HG02852 (cell line): ENCODE results near the gene PRKG1.

Source experiments
- ATAC-seq: cut with Tn5 transposase; IDR thresholded peaks from one replicate; pipeline ENCODE4 v1.9.1; 2021; ENCODE audit warnings: mild to moderate bottlenecking, moderate library complexity; ENCODE audit not compliant: unreplicated experiment

The PRKG1 gene

DNA sequence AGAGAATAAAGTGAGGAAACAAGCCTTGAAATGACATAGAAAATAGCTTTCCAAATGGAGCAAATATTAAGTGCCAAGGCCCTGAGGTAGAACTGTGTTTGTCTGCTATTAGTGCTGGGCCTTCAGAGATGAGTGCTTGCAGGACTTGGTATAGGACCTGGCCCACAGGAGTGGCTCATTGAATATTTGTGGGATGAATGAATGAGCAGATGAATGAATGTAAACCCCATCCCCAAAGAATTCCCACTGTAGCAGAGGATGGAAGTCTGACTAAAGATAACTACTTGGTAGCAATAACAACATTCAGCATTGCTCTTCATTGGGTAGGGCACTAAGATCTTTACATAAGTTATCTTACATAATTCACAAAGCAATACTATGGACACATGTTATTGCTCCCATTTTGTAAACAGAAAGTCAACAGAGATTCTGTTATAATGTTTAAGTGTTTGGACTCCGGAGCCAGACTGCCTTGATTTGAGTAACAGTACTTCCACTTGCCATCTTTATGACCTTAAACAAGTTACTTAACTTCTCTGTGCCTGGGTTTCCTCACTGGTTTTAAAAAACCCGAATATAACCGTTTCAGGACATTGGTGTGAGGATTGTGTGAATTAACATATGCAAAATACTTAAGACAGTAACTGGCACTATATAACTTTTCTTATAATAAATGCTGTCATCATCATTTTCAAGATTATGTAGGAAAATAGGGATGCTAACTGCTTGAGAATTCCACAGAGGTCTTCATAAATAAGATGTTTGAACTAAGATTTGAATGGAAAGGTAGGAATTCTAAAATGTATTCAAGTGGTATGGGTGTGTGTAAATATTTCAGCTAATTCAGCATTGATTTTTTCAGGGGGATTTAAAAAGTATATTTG lies 141.9 kb downstream of the PRKG1 start:
- ATAC-seq, result no peak

DNA sequence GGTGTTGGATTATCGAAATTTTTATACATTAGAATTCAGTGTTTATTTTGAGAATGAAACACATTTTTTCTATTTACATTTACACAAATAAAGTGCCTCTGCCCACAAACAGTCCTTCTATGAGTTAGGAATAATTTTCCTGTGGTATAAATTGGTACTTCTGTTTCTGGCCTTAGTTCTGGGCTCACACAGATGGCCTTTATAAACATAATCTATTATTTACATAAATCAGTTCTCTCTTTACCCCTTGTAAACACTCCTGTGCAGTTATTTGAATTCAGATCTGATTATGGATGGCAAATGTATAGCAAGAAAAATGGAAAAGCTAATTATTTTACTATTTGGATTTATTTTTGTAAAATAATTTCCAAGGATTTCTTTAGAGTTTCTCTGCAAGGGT lies 143.2 kb downstream of the PRKG1 start:
- ATAC-seq, result no peak

DNA sequence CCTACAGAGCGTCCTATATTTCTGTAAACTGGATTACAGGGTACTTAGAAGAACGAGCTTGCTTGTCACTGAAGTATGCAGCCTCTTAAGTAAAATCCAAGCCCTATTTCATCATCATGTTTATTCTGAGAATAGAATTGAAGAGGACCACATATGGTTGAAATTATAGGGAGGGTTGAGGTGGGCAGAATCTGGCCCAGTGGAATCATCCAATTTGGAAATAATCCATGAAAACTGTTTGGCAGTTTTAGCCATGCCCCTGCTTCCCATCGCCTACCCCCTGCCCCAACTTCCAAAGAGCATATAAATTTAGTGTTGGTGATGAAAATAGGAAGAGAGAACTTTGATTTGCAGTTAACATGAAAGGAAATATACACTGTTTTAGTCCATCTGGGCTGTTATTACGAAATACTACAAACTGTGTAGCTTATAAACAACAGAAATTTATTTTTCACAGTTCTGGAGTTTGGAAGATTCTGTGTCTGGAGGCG lies 150.4 kb downstream of the PRKG1 start:
- no peak for ATAC-seq

DNA sequence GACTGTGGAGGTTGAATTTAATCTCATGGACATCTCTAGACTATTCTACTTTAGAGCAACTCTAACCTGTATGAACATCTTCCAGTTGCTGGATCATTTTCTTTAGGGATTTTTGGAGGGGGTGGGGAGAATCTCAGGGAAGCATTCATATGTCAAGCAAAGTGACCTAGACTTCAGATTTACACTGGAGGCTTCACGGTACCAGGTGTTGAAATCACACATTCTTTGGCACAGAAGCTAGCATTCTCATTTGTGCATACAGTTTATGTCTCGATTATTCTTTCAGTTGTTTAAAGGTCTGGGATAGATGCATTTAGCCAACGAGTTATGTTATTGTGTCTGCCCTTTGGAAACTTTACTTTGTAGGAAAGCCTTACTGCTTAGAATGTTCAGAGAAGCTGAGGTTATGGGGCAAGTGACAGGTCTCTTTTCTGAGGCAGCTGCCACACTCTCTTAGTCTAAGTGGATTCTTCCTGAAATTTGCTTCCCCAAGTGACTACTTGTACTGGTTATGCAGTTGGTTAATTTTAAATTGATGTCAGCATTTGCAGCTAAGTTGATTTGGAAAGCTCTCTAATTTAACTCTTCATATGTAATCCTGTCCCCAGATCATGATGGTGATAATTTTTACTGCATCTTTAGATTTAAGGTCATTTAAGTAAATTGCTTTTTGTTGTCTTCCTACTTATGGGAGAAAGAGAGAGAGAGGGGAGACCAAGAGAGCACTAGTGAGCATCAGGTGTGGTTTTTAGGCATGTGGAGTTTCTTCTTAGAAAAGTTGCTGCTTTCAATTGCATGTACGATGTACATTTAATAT lies 153.8 kb downstream of the PRKG1 start:
- no peak for ATAC-seq

DNA sequence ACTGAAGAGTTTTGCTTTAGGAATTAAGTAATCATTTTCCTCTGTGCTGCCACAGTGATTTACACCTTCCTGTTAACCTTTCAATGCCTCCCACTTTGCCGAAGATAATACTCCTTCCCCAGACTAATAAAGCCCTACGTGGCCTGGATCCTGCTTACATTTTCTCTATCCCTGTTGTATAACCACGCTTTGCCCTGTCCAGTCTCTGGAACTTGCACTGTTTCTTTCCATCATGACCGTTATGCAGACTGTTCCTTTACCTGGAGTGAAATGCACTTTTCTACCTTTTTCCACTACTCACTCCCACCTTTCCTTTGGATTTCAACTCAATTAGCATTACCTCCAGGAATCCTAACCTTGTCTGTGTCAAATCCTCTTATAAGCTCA lies 154.4 kb downstream of the PRKG1 start:
- ATAC-seq, result no peak

GRCh38 chr10:51230887-51231585 lies 156.7 kb downstream of the PRKG1 start:
- ATAC-seq, result no peak

DNA sequence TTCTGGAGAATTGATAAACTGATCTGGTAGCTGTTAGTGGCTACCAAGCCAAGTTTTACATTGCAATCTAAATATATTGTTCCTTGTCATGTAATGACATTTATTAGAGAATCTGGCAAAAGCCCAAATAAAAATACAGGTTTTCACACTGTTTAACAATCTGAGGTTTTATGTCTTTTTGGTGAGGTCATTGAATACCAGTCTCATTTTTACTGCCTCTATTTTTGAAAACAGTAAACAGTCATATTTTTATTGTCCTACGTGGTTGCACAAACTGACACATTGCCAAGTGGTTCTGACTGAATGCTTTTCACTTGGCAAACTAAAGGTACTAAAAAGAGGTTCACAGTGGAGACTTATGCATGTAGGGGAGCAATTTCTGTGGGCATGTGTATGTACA lies 157.5 kb downstream of the PRKG1 start:
- ATAC-seq, result no peak

DNA sequence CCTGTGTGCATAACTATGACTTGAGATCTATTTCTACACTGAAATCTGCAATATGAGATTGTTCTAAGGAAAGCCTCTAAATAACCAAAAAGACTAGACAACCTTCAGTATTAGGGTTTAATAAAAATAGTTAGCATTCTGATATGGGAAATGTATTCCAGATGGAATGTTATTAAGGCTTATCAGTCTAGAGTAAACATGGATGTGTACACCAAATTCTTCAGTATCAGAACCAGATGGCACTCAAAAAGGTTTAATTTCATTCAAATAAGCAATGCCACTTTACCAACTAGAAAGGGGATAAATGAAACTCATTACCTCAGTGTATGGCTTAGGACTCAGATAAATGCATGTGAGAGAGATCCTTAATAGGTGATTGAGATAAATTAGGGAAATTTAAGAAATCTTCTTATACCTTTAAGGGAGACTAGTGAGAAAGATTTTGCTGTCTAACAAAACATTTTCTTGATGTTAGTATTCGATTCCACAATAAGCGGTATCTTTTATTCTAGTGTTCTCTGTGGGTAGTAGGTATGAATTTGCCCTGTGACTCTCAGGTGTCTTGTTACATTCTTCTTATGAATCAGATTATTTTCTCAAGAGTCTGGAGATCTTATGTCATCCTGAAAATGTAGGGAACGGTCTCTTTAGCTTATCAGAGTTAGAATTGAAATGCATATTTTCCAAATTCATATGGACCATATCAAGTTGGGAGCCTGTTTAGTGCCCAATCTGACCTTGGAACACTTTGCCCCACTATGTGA lies 159.2 kb downstream of the PRKG1 start:
- no peak for ATAC-seq

- ATAC-seq, result no peak
Measured at GRCh38 chr10:51235865-51236264, 161.6 kb downstream of the PRKG1 start.

GRCh38 chr10:51239006-51239405 lies 164.7 kb downstream of the PRKG1 start:
- ATAC-seq, result no peak

GRCh38 chr10:51241461-51241860 lies 167.2 kb downstream of the PRKG1 start:
- no peak for ATAC-seq

DNA sequence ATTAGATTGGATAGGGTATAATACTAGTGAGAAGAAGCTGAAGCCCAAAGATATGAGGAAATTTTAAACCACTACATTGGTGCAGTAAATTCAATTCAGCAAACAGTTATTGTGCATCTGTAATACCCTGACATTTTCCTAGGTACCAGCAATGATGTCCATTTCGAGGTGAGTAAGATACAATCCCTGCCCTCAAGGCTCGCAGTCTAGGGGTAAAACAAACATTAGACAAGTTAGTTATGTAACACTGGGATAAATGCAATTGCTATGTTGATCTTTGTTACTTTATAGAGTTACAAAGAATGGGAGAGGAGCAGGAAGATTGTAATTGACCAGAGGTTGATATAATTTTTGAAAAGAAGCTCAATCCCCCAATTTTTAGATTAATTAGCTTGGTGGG lies 168.1 kb downstream of the PRKG1 start:
- ATAC-seq, result no peak

- no peak for ATAC-seq
Measured at GRCh38 chr10:51244309-51244708, 170.0 kb downstream of the PRKG1 start.

GRCh38 chr10:51244748-51245490 lies 170.6 kb downstream of the PRKG1 start:
- ATAC-seq, result no peak

GRCh38 chr10:51246156-51246555 lies 171.9 kb downstream of the PRKG1 start:
- ATAC-seq, result no peak

- ATAC-seq, result no peak
Measured at GRCh38 chr10:51250278-51250920, 176.1 kb downstream of the PRKG1 start.

DNA sequence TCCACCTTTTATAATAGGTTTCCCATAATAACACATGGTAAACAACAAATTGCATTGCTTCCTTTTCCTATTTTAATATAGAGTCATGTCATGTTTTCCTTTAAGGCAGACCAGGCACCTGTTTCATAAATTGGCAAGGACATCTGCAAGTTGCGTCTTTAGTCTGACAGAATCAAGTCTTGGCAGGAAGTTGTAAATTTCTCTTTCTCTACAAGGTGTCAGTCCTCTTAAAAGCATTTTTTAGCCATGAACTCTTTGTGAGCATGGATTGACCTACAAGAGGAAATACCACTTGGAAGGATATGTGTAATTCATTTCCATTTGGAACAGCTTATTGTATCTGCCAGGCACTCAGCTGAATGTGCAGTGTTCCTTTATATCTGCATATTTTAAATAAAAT lies 176.8 kb downstream of the PRKG1 start:
- ATAC-seq, result no peak

- ATAC-seq, result no peak
Measured at GRCh38 chr10:51255381-51255780, 181.1 kb downstream of the PRKG1 start.

GRCh38 chr10:51257511-51258248 lies 183.4 kb downstream of the PRKG1 start:
- no peak for ATAC-seq
